Peyer's patch (tissue), 4 donors: ENCODE measurements around the gene ASTL. TPM values are rescaled to one million over a fixed set of nuclear protein-coding genes. Genes with fewer than 3 reads are reported as not detected.

Experiments
- DNase-seq, 3 donors: peaks; one replicate each; pipeline ENCODE4 v3.0.0-alpha.2; 2017 to 2019
- H3K27ac ChIP-seq, 4 donors: fragments of 200-600 bp; sonication (generic); one replicate each; pipeline ENCODE4 v1.5.1; 2016 to 2019
- H3K27me3 ChIP-seq, 2 donors: fragments of 200-600 bp; sonication (generic); one replicate each; pipeline ENCODE4 v1.5.1; 2019
- H3K36me3 ChIP-seq, 3 donors: fragments of 200-600 bp; sonication (generic); one replicate each; pipeline ENCODE4 v1.5.1; 2016 to 2019
- H3K4me1 ChIP-seq, 4 donors: fragments of 200-600 bp; sonication (generic); one replicate each; pipeline ENCODE4 v1.5.1; 2016 to 2019
- H3K4me3 ChIP-seq, 4 donors: fragments of 200-600 bp; sonication (generic); 1 replicate in 3 of 4; 2 replicates in 1 of 4; pipeline ENCODE4 v1.5.1; 2016 to 2019; ENCODE audit warnings: mild to moderate bottlenecking in 1 of 4
- H3K9me3 ChIP-seq, 4 donors: fragments of 200-600 bp; sonication (generic); one replicate each; pipeline ENCODE4 v1.5.1; 2016 to 2019; ENCODE audit warnings: mild to moderate bottlenecking in 1 of 4
- CTCF ChIP-seq, 6 experiments: fragments of 450-650 bp in 4 of 6; fragments of 200-600 bp in 2 of 6; sonication (generic) in 1 of 6; IDR thresholded peaks; one replicate each; pipeline ENCODE4 v1.5.1; 2017 to 2019; ENCODE audit warnings: antibody characterized with exemption in 6 of 6, mild to moderate bottlenecking in 3 of 6, moderate library complexity in 1 of 6
- POLR2A ChIP-seq, 2 donors: fragments of 450-650 bp; IDR thresholded peaks; one replicate each; pipeline ENCODE4 v1.5.1; 2017; ENCODE audit warnings: antibody characterized with exemption in 2 of 2, mild to moderate bottlenecking in 2 of 2, moderate library complexity in 2 of 2
- total RNA-seq, 4 donors: library from RNA; depleted of rRNA; stranded (reverse); fragments of >200 nt; gene quantifications; one replicate each; pipeline ENCODE4 v1.1.0, GENCODE V29; 2016

ASTL gene
- total RNA-seq, 4 donors from 2014 or later, result not detected

- no peak for DNase-seq
- Histone ChIP-seq H3K36me3 (no peaks in the 10 kb centered on the region), H3K4me1 (peaks cover 0 to 16% (median 8%) of the 10 kb centered on the region in 4 donors), H3K4me3 (no peak overlapping the region), H3K9me3 (no peaks in the 10 kb centered on the region), H3K27me3 (no peaks in the 10 kb centered on the region), H3K27ac (no peak overlapping the region)
- no peak for TF ChIP-seq CTCF (IDR thresholded peaks at IDR 0.05)
- TF ChIP-seq POLR2A (IDR thresholded peaks at IDR 0.05), result no peak
These were observed 18.1 kb downstream of the ASTL start for GRCh38 chr2:96120091-96120720.

DNA sequence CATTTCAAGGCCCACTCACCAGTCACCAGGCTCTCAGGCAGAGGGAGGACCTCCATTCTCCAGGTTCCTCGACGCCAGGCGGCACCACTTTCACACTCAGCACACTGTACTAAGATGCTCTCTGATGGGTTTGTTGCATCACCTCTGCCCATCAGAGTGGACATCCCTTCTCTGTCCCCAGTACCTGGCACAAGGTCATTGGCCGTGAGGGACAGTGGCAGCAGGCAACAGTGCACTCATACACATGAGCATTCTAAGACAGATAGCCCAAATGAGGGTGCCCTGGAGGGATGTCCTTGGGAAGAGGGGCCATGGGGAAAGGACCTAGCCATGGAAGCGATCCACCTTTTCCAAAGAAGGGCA, 18.9 kb downstream of the ASTL start:
- H3K4me1 ChIP-seq, result peaks cover 0 to 16% (median 8%) of the 10 kb centered on the region in 4 donors
- peak in 1 of 3 donors; percentile 34 for DNase-seq
- H3K9me3 ChIP-seq, result no peaks in the 10 kb centered on the region
- H3K27ac ChIP-seq, result no peak overlapping the region
- TF ChIP-seq POLR2A (IDR thresholded peaks at IDR 0.05) (no peak), CTCF (IDR thresholded peaks at IDR 0.05) (no peak)
- no peaks in the 10 kb centered on the region for H3K27me3 ChIP-seq
- H3K36me3 ChIP-seq, result no peaks in the 10 kb centered on the region
- H3K4me3 ChIP-seq, result no peak overlapping the region

GRCh38 chr2:96118698-96119388, 19.5 kb downstream of the ASTL start:
- Histone ChIP-seq H3K4me1 (peaks cover 0 to 16% (median 8%) of the 10 kb centered on the region in 4 donors), H3K9me3 (no peaks in the 10 kb centered on the region), H3K36me3 (no peaks in the 10 kb centered on the region), H3K27me3 (no peaks in the 10 kb centered on the region), H3K27ac (no peak overlapping the region), H3K4me3 (no peak overlapping the region)
- TF ChIP-seq POLR2A (IDR thresholded peaks at IDR 0.05), result no peak
- TF ChIP-seq CTCF (IDR thresholded peaks at IDR 0.05), result no peak
- peak in 1 of 3 donors; percentile 44 for DNase-seq

DNA sequence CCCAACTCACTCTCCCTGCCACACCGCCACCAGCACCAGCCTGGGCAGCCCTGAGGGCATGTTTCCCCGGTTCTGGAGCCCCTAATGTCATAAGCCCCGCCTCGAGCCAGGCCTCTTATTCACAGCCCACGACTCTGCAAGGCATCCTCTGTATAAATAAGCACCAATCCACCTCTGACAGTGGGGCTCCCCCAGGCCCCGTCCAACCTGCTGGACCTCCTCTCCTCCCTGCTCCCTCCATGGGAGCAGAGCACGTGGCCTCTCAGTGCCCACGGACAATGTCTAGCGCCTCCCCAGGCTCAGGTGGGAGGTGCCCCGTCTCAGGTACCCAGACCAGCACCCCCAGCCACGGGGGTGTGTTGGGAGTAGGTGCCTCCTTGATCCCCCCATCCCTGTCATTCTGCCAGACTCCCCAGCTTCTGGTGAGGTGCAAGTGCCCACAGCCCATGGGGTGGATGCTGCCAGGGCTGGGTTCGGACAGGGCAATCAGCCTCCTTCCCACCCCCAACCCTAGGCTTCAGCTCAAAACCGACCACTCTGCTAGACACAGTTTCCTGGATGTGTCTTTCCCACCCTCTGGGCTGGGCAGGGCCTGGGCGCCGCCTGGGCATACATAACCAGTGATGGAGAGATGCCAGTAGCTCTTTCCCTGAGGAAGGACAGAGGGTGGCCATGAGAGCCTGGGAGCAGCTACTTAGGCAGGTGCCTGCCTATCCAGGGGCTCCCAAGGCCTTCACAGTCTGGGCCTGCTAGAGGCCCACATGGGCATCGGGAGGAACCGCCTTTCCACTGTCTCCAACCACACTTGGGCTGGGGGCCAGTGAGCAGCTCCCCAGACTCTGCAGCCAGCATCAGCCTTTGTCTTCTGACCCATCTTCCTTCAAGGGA, 20.4 kb downstream of the ASTL start:
- no peaks in the 10 kb centered on the region for H3K9me3 ChIP-seq
- H3K27ac ChIP-seq, result no peak overlapping the region
- H3K27me3 ChIP-seq, result no peaks in the 10 kb centered on the region
- TF ChIP-seq CTCF (IDR thresholded peaks at IDR 0.05), result peak in 1 of 6 experiments; percentile 4
- no peak for TF ChIP-seq POLR2A (IDR thresholded peaks at IDR 0.05)
- no peaks in the 10 kb centered on the region for H3K36me3 ChIP-seq
- peaks cover 0 to 16% (median 8%) of the 10 kb centered on the region in 4 donors for H3K4me1 ChIP-seq
- peak in 1 of 3 donors; percentile 46 for DNase-seq
- H3K4me3 ChIP-seq, result no peak overlapping the region

DNA sequence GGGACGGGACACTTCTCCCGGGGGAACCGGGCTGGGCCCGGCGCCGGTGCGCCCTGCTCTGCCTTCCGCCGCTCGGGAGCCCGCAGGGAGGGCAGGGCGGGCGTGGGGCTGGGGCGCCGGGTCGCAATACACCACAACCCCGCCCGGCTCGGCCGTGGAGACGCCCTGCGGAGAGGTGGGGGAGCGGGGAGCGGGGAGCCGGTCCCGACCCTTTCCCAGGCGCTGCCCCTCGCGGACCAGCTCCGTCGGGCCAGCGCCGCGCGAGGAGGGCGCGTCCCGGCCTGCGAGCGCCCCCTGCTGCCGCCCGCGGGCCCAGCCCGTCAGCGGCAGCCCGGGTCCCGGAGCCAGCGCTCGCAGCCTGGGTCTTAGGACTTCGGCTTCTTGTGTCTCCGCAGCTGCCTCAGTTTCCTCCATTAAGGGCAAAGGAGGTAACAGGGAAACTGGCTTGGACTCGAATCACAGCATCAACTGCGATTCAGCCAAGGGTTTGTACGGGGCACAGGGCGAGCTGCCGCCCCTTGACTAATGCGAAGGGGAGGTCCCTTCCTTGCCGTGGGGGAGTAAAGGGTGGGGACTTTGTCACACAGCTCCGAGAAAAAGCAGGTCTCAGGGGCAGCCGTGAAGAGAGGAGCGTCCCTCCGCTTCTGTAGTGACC, 21.3 kb downstream of the ASTL start:
- H3K4me1 ChIP-seq, result peaks cover 0 to 16% (median 8%) of the 10 kb centered on the region in 4 donors
- DNase-seq, result peak; percentile 36 to 77 (median 70)
- peak overlapping the region in 3 of 4 donors; percentile 33 to 75 (median 48) for H3K27ac ChIP-seq
- no peaks in the 10 kb centered on the region for H3K27me3 ChIP-seq
- TF ChIP-seq POLR2A (IDR thresholded peaks at IDR 0.05) (no peak), CTCF (IDR thresholded peaks at IDR 0.05) (peak; percentile 76 to 94 (median 90))
- H3K9me3 ChIP-seq, result no peaks in the 10 kb centered on the region
- H3K4me3 ChIP-seq, result peak overlapping the region; percentile 55 to 82 (median 77)
- H3K36me3 ChIP-seq, result no peaks in the 10 kb centered on the region
